Gastrocnemius medialis (tissue), 4 donors: ENCODE measurements around the gene HOXD10.

Experiments
- CTCF ChIP-seq, 5 experiments: fragments of 450-650 bp in 3 of 5; fragments of 200-600 bp in 2 of 5; sonication (generic) in 2 of 5; IDR thresholded peaks in 4 of 5; conservative IDR thresholded peaks in 1 of 5; 1 replicate in 4 of 5; 2 replicates in 1 of 5; pipeline ENCODE4 v1.5.1; 2016 to 2019; ENCODE audit warnings: antibody characterized with exemption in 5 of 5, mild to moderate bottlenecking in 3 of 5, moderate library complexity in 3 of 5
- POLR2A ChIP-seq, 2 donors: fragments of 450-650 bp; IDR thresholded peaks; one replicate each; pipeline ENCODE4 v1.6.1; 2017; ENCODE audit warnings: antibody characterized with exemption in 2 of 2, mild to moderate bottlenecking in 2 of 2, moderate library complexity in 2 of 2

DNA sequence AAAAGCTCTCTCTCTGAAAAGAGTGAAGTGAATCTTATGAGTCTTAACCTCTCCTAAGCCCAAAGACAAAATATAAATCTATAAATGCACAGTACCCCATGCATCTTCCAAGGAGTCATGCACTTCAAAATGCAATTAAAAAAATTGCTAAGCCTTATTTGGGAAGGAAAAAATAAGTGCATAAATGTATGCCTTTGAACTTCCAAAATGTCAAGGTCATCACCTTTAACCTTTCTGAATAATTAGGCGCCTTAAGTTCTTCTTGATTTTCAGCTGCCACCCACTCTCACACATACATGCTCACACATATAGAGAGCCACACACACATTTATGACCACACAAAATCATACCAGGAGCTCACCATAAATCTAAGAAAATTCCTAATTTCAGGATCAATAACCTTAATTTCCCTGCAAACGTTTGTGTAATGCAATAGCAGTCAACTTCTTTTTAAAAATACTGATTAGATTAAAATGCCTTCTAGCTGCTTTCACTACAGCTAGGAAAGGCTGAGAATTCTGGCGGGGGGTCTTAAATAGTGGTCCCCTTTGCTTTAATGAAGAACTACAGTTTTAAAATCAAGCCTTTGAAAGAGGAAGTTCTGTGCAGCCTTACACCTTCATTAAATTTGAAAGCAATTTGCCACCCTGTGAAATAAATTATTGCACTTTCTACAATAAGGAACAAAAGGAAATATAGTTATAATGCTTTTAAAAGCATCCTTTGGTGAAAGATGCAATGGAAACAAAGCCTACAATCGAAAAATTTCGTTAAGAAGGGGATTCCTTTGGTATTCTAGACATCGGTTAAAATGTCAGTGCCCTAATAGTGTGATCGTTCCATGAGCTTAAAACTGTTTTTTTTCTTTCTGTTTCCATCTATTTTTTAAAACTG, 5.9 kb upstream of the HOXD10 start:
- no peak for TF ChIP-seq CTCF (IDR thresholded peaks at IDR 0.05 in 4 of 5, conservative IDR thresholded peaks at IDR 0.05 in 1 of 5)
- TF ChIP-seq POLR2A (IDR thresholded peaks at IDR 0.05), result no peak
